ENCODE measurements around the gene ICE1.
A peak's percentile ranks its signal among the peaks of the same experiment; 100 is the strongest.

ICE1 gene

GRCh38 chr5:5423586-5423985 is 1.1 kb downstream of the ICE1 start:
- DNase-seq (ENCODE audit: low read depth), result no peak
- TF ChIP-seq CTCF (IDR thresholded peaks at IDR 0.05; ENCODE audit: insufficient read depth, low read depth, low read length, missing control alignments), result no peak
- H3K4me3 ChIP-seq (ENCODE audit: low read depth, low read length), result peak overlapping the region; percentile 91

- no peak for TF ChIP-seq CTCF (IDR thresholded peaks at IDR 0.05; ENCODE audit: insufficient read depth, low read depth, low read length, missing control alignments)
- no peak overlapping the region for H3K4me3 ChIP-seq (ENCODE audit: low read depth, low read length)
- no peak for DNase-seq (ENCODE audit: low read depth)
Measured at GRCh38 chr5:5424736-5425135, 2.3 kb downstream of the ICE1 start.

- no peak for DNase-seq (ENCODE audit: low read depth)
- no peak overlapping the region for H3K4me3 ChIP-seq (ENCODE audit: low read depth, low read length)
- TF ChIP-seq CTCF (IDR thresholded peaks at IDR 0.05; ENCODE audit: insufficient read depth, low read depth, low read length, missing control alignments), result no peak
Measured at GRCh38 chr5:5430136-5430535, 7.7 kb downstream of the ICE1 start.

GRCh38 chr5:5432020-5432707 is 9.7 kb downstream of the ICE1 start:
- no peak for TF ChIP-seq CTCF (IDR thresholded peaks at IDR 0.05; ENCODE audit: insufficient read depth, low read depth, low read length, missing control alignments)
- DNase-seq (ENCODE audit: low read depth), result no peak
- no peak overlapping the region for H3K4me3 ChIP-seq (ENCODE audit: low read depth, low read length)

GRCh38 chr5:5436203-5436760 is 13.8 kb downstream of the ICE1 start:
- H3K4me3 ChIP-seq (ENCODE audit: low read depth, low read length), result no peak overlapping the region
- no peak for DNase-seq (ENCODE audit: low read depth)
- TF ChIP-seq CTCF (IDR thresholded peaks at IDR 0.05; ENCODE audit: insufficient read depth, low read depth, low read length, missing control alignments), result no peak

- peak overlapping the region; percentile 30 for H3K4me3 ChIP-seq (ENCODE audit: low read depth, low read length)
- peak; percentile 16 for DNase-seq (ENCODE audit: low read depth)
- no peak for TF ChIP-seq CTCF (IDR thresholded peaks at IDR 0.05; ENCODE audit: insufficient read depth, low read depth, low read length, missing control alignments)
Measured at GRCh38 chr5:5437227-5438172, 15.0 kb downstream of the ICE1 start.
